Motor neuron (in vitro differentiated cells): ENCODE measurements around the gene MMP10. TPM values are rescaled to one million over a fixed set of nuclear protein-coding genes. Genes with fewer than 3 reads are reported as not detected.

Experiments
- ATAC-seq, 8 experiments: fragments of 200-7000 bp; cut with Tn5 transposase; replicated peaks in 6 of 8; 2 replicates each; pipeline ENCODE4 v1.8.0; 2021; ENCODE audit warnings: mild to moderate bottlenecking in 8 of 8, moderate library complexity in 8 of 8
- H3K27ac ChIP-seq, 2 donors: fragments of 250-450 bp; sonication (Bioruptor Pico); 2 replicates each; pipeline ENCODE4 v1.9.0; 2021; ENCODE audit warnings: antibody characterized with exemption in 2 of 2, mild to moderate bottlenecking in 2 of 2, moderate library complexity in 1 of 2
- H3K4me1 ChIP-seq, 2 donors: fragments of 250-450 bp; sonication (Bioruptor Pico); replicated peaks in 1 of 2; 2 replicates each; pipeline ENCODE4 v1.6.1; 2021; ENCODE audit warnings: antibody characterized with exemption in 2 of 2, mild to moderate bottlenecking in 2 of 2, moderate library complexity in 1 of 2
- H3K4me3 ChIP-seq, 5 donors: fragments of 250-450 bp; sonication (Bioruptor Pico); 2 replicates each; pipeline ENCODE4 v1.9.0; 2021; ENCODE audit warnings: antibody characterized with exemption in 5 of 5, mild to moderate bottlenecking in 5 of 5, moderate library complexity in 4 of 5
- WGBS, 10 experiments: fragments of 450-650 bp; shearing (Covaris generic); methylation state at CpG; one replicate each; pipeline ENCODE4 v1.0.0; 2022; 5-methylcytosine and 5-hydroxymethylcytosine counted together
- in situ Hi-C, 9 experiments: fragments of 400-800 bp; cut with MboI; loops; one replicate each; pipeline ENCODE4 v1.15.0; 2021; ENCODE audit warnings: low sequenced_read_pairs in 9 of 9, low pct_unique_long_range_greater_than_20kb in 2 of 9; ENCODE audit not compliant: unreplicated experiment in 9 of 9
- total RNA-seq, 8 experiments: library from RNA; unstranded; fragments of 300-600 nt; gene quantifications; 2 replicates each; pipeline versions ENCODE4 v1.2.3 to v1.2.4, GENCODE V29; 2022

MMP10 gene
- total RNA-seq, 8 experiments from 2014 or later = 1.9 TPM; not detected in 7

- Histone ChIP-seq H3K27ac (no peak overlapping the region), H3K4me1 (no peaks in the 10 kb centered on the region), H3K4me3 (no peak overlapping the region)
- no peak for ATAC-seq
- in situ Hi-C loops = no loop called here
- 29 to 100% (median 92%) methylated on average over 1 to 6 of the region's 6 CpGs for WGBS, 10 experiments
Observed at GRCh38 chr11:102799681-102800340, 19.4 kb upstream of the MMP10 start.

GRCh38 chr11:102798012-102798746 lies 17.8 kb upstream of the MMP10 start, which contains the start of gene MMP1:
TSS of gene MMP1 (minus strand) at chr11:102798160. CDS start at chr11:102798092, 68 bp downstream.
- ATAC-seq = peak in 6 of 8 experiments; percentile 33 to 96 (median 82)
- no peak within 1 kb of the TSS for H3K4me3 ChIP-seq
- WGBS, 10 experiments = 17 to 94% (median 85%) methylated on average over 1 to 6 of the region's 7 CpGs; no CpG with 5 or more reads in 1 of the 10 experiments
- no peak within 1 kb of the TSS for H3K27ac ChIP-seq
- in situ Hi-C loops = no loop called here
- H3K4me1 ChIP-seq = no peaks in the 10 kb centered on the region

GRCh38 chr11:102794382-102794781 lies 14.0 kb upstream of the MMP10 start:
- in situ Hi-C loops = no loop called here
- ATAC-seq = peak in 3 of 8 experiments; percentile 56 to 86 (median 69)
- no peaks in the 10 kb centered on the region for H3K4me1 ChIP-seq
- no peak overlapping the region for H3K27ac ChIP-seq
- H3K4me3 ChIP-seq = no peak overlapping the region

- H3K4me3 ChIP-seq = no peak overlapping the region
- in situ Hi-C loops = no loop called here
- 79 to 100% (median 95%) methylated on average over 1 to 6 of the region's 6 CpGs; no CpG with 5 or more reads in 2 of the 10 experiments for WGBS, 10 experiments
- H3K27ac ChIP-seq = no peak overlapping the region
- H3K4me1 ChIP-seq = no peaks in the 10 kb centered on the region
- peak in 1 of 8 experiments; percentile 24 for ATAC-seq
Observed at GRCh38 chr11:102793677-102794290, 13.4 kb upstream of the MMP10 start.

- H3K27ac ChIP-seq = no peak overlapping the region
- no peaks in the 10 kb centered on the region for H3K4me1 ChIP-seq
- ATAC-seq = no peak
- WGBS, 10 experiments = 60 to 100% (median 92%) methylated on average over 1 to 5 of the region's 5 CpGs; no CpG with 5 or more reads in 1 of the 10 experiments
- in situ Hi-C loops = no loop called here
- H3K4me3 ChIP-seq = no peak overlapping the region
Observed at GRCh38 chr11:102792604-102793003, 12.2 kb upstream of the MMP10 start.

- Histone ChIP-seq H3K4me1 (no peaks in the 10 kb centered on the region), H3K27ac (no peak overlapping the region), H3K4me3 (no peak overlapping the region)
- in situ Hi-C loops = no loop called here
- WGBS, 10 experiments = 15 to 100% (median 85%) methylated on average over 1 to 3 of the region's 4 CpGs; no CpG with 5 or more reads in 1 of the 10 experiments
- no peak for ATAC-seq
Observed at GRCh38 chr11:102791271-102792036, 11.0 kb upstream of the MMP10 start.

GRCh38 chr11:102788334-102788995 lies 8.0 kb upstream of the MMP10 start:
- no peak for ATAC-seq
- WGBS, 10 experiments = 73 to 100% (median 92%) methylated on average over 1 to 6 of the region's 8 CpGs
- in situ Hi-C loops = no loop called here
- Histone ChIP-seq H3K4me3 (no peak overlapping the region), H3K4me1 (no peaks in the 10 kb centered on the region), H3K27ac (no peak overlapping the region)

GRCh38 chr11:102784380-102784779 lies 4.0 kb upstream of the MMP10 start:
- Histone ChIP-seq H3K4me1 (peaks cover 3 to 4% of the 10 kb centered on the region in 2 donors), H3K4me3 (no peak overlapping the region), H3K27ac (no peak overlapping the region)
- no peak for ATAC-seq
- 85 to 95% (median 91%) methylated on average over 2 to 3 of the region's 3 CpGs; no CpG with 5 or more reads in 1 of the 10 experiments for WGBS, 10 experiments
- in situ Hi-C loops = no loop called here

GRCh38 chr11:102783720-102784119 lies 3.3 kb upstream of the MMP10 start:
- in situ Hi-C loops = no loop called here
- 11 to 100% (median 73%) methylated on average over 1 to 2 of the region's 2 CpGs; no CpG with 5 or more reads in 2 of the 10 experiments for WGBS, 10 experiments
- no peak for ATAC-seq
- Histone ChIP-seq H3K4me3 (no peak overlapping the region), H3K4me1 (peaks cover 3 to 4% of the 10 kb centered on the region in 2 donors), H3K27ac (no peak overlapping the region)

- no peak overlapping the region for H3K4me3 ChIP-seq
- peaks cover 3 to 4% of the 10 kb centered on the region in 2 donors for H3K4me1 ChIP-seq
- ATAC-seq = no peak
- no peak overlapping the region for H3K27ac ChIP-seq
- in situ Hi-C loops = no loop called here
Observed at GRCh38 chr11:102783016-102783415, 2.6 kb upstream of the MMP10 start.

- Histone ChIP-seq H3K27ac (no peak overlapping the region), H3K4me1 (peaks cover 3 to 4% of the 10 kb centered on the region in 2 donors), H3K4me3 (no peak overlapping the region)
- no peak for ATAC-seq
- WGBS, 10 experiments = 60 to 100% (median 80%) methylated on average over 1 to 2 of the region's 2 CpGs; no CpG with 5 or more reads in 3 of the 10 experiments
- in situ Hi-C loops = no loop called here
Observed at GRCh38 chr11:102781676-102782075, 1.2 kb upstream of the MMP10 start.

- no peak overlapping the region for H3K27ac ChIP-seq
- in situ Hi-C loops = no loop called here
- peaks cover 4 to 6% of the 10 kb centered on the region in 2 donors for H3K4me1 ChIP-seq
- ATAC-seq = no peak
- no peak overlapping the region for H3K4me3 ChIP-seq
- WGBS, 10 experiments = 11 to 100% (median 79%) methylated on average over 1 to 5 of the region's 5 CpGs; no CpG with 5 or more reads in 4 of the 10 experiments
Observed at GRCh38 chr11:102776454-102776853, 4.0 kb downstream of the MMP10 start.
